Fibroblast of skin of left quadriceps (primary cell): ENCODE data around the gene OTUD5.
A peak's percentile ranks its signal among the peaks of the same experiment; 100 is the strongest.

ENCODE experiments used
- DNase-seq, 2 experiments: peaks; one replicate each; pipeline ENCODE4 v3.0.0-alpha.2; 2013; ENCODE audit warnings: low read depth in 2 of 2

OTUD5 gene

DNA sequence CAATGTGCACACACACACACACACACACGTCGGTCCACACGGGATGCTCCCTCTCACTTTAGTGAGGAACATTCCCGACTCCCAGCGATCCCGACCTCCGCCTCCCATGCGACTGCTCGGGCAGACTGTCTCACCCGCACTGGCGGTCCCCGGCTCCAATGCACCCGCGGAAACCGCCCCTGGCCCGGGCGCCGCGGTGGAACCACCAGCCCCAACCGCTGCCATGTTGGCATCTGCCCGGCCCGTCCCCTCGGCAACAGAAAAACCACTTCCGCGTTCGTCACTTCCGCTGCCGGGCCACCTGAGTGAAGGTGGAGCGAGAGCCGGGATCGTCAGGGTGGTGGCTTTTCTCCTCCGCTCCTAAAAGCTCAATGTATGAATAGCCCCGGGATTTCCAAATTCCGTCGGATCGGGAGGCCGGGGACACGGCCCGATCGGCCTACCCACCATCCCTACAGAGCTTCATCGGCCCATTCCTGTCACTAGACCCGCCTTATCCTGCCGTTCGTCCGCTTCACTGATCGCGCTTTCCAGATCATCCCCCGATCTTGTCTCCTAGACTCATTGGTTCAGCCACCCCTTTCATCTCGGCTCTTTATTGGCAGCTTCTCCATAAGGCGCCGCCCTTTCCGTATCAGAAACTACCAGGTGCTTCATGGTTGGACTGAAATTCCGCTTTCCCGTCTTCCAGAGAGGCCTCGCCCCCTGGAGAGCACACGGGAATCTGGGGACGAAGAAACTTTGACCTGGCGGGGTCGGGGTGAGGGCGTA lies 45.8 kb downstream of the OTUD5 start, which contains the start of gene SLC35A2:
TSS of gene SLC35A2 (minus strand) at position 235 of the 771 bp plus-strand sequence. CDS start at position 225, 10 bp downstream.
- DNase-seq: no peak

DNA sequence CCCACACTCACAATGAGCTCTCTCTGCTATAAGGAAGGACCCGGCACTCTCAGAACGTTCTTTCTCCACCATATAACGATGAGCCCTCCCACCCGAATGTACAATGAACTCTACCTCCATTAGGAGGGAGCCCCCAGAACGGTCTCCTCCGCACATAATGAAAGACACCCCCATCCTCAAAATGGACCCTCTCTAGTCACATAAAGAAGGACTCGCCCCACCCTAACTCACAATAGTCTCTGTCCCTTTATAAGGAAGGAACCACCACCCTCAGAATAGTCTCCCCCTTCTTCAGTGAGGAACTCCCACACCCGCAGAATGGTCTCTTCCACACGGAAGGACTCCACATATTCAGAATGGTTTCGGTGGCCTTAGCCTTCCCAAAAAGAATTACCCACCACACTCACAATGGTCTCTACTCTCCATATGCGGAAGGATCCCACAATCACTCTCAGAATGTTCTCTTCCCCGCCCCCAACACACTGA lies 46.4 kb downstream of the OTUD5 start:
- DNase-seq: no peak

DNA sequence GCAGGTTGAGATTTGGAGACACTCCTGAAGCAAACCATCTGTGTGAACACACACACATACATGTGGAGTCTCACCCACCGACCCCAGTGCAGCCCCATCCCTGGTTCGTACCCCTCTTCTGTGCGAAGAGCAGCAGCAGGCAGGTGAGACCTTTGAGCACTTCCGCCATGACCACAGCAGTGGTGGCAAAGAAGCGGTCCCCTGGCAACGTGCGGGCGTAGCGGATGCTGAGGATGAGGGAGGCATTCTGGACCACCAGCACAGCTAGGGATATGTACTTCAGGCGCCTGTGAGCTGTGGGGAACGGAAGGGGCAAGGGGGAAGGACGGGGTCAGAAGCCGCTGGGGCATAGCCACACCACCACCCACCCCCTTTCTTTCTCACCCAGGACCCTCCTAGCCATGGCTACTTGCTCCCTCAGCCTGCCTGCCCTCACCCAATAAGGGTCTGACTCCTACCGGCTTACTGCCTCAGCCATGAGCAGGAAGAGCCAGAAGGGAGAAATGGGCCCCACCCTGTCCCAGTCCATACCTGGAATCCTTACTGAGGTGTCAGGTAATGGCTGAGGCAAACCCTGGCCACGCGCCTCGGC lies 47.6 kb downstream of the OTUD5 start:
- DNase-seq: no peak

DNA sequence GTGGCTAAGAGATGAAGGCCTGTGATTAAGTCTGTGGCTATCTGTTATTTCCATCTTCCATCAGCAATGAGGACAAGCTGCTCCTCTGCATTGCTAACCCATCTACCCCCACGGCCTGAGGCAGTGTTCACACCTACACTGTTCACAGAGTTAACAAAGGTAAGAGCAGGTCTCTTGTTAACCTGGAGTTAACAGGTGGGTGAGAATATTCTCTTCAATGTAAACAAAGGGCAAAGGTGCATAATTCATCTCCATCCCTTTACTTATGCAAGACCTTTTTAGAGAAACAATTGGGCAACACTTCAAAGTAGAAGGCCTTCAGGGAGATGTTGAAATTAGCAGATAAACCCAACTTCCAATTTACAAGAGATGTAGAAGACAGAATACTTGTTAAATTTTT lies 48.8 kb downstream of the OTUD5 start:
- no peak for DNase-seq

DNA sequence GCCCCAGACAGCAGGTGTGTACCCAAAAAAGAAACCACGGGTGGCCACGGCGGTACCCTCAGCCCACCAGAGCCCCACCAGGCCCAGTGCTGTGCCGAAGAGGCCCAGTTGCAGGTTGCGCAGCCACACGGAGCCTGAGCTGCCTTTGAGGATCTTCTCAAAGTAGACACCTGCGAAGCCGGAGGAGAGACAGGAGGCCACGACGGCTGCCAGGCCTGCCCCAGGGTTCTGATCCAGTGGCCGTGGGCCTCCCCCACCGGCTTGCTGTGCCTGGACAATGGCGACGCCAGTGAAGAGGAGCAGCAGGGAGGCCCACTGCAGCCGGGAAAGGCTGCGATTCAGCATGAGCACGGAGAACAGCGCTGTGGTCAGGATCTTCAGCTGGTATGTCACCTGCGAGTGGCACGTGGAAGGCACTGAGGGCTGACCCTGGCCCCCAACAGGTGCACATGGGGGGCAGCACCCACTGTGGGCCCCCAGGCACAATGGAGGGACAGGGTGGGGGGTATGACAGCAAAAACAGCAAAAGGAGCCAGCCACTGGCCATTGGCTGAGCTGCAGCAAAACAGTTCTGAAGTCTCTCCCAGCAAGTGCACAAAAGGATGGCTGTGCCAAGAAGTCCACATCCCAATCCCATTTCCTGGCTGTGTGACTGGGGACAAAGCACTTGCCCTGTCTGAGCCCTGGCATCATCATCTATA lies 52.2 kb downstream of the OTUD5 start:
- DNase-seq: no peak

DNA sequence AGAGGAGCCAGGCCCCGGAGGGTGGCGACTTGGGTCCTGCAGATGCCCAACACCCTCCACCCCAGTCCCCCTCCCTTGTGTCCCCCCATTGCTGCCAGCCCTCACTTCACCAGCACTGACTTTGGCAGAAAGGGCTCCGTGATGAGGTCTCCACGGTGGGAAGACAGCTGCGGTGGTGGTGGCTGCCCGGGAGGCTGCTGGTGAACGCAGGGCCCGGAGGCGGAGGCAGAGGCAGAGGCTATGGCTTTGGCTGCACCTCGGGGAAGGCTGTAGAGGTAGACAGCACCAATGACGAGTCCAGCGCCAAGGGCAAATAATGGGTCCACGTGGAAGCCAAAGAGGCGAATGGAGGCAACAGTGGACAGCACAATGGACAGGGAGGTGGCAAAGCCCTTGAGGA lies 52.8 kb downstream of the OTUD5 start:
- no peak for DNase-seq

DNA sequence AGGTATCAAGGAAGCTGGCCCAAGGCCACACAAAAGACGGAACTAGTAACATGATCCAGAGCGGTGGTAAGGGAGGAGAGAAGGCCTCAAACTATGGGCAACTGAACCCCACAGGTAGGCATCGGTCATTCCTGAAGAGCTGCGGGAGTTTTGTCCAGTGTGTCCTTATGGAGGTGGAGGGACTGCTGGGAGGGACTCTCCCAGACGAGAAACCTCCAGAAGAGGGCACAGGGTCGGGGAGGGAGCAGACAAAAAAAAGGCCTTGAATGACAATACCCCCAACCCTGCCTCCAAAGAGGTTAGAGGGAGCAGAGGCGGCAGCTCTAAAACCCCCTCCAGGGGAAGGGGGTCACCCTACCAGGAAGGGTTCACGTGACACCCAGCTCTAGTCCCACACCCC lies 53.2 kb downstream of the OTUD5 start:
- no peak for DNase-seq

DNA sequence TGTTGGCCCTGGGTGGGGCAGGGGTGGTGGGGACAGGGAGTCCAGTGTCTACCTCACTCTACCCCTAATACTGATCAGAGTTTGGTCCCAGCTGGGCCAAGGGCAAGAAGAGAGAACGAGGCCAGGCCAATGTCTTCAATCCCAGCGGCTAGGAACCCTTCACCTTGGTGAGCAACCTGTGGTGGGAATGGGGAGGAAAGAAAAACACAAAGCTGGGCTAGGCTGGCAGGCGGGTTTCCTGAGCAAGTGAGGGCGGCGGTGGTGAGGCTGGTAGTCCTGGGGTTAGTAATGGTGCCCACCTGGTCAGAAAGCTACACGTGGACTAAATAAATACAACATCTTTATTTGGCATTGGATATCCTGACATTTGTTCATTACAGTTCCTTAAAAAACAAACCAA lies 54.1 kb downstream of the OTUD5 start:
- DNase-seq: no peak

DNA sequence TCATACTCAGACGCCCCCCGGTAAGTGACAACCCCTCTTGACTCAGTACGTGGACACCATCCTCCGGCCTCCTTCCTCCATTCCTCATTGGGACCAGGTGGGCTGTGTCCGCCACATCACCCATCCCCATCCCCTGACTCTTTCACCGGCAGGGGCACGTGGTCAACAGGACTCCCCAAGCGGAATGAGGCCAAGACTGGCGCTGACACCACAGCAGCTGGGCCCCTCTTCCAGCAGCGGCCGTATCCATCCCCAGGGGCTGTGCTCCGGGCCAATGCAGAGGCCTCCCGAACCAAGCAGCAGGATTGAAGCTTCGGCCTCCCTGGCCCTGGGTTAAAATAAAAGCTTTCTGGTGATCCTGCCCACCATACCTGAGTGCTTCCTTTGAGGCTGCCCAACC lies 54.6 kb downstream of the OTUD5 start:
- DNase-seq: no peak

DNA sequence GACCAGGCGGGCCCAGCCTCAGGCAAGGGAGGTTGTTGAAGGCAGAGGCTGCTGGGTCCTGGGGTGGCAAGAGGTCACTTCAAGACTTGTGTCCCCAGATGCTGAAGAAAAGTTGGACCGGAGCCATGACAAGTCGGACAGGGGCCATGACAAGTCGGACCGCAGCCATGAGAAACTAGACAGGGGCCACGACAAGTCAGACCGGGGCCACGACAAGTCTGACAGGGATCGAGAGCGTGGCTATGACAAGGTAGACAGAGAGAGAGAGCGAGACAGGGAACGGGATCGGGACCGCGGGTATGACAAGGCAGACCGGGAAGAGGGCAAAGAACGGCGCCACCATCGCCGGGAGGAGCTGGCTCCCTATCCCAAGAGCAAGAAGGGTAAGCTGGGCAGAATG lies 55.3 kb downstream of the OTUD5 start:
- DNase-seq: no peak

DNA sequence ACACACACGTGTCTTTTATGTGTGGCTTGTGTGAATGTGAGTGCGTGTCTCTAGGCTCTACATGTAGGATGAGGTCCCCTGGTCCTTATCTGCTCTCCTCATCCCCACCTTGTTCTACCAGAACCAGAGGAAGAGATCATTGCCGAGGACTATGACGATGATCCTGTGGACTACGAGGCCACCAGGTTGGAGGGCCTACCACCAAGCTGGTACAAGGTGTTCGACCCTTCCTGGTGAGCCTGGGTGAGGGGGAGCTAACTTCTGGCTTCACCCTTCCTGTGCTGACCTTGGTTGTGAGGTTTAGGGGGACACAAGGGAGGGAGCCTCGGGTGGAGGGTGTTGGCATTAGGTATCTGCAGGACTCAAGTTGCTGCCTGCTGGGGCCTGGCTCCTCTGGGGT lies 56.3 kb downstream of the OTUD5 start:
- DNase-seq: no peak

DNA sequence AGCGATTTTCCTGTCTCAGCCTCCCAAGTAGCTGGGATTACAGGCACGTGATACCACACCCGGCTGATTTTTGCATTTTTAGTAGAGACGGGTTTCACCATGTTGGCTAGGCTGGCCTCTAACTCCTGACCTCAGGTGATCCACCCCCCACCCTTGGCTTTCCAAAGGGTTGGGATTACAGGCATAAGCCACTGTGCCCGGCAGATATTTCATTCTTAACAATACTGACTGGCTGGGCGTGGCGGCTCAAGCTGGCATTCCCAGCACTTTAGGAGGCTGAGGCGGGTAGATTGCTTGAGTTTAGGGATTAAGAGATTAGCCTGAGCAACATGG lies 58.4 kb downstream of the OTUD5 start:
- no peak for DNase-seq

DNA sequence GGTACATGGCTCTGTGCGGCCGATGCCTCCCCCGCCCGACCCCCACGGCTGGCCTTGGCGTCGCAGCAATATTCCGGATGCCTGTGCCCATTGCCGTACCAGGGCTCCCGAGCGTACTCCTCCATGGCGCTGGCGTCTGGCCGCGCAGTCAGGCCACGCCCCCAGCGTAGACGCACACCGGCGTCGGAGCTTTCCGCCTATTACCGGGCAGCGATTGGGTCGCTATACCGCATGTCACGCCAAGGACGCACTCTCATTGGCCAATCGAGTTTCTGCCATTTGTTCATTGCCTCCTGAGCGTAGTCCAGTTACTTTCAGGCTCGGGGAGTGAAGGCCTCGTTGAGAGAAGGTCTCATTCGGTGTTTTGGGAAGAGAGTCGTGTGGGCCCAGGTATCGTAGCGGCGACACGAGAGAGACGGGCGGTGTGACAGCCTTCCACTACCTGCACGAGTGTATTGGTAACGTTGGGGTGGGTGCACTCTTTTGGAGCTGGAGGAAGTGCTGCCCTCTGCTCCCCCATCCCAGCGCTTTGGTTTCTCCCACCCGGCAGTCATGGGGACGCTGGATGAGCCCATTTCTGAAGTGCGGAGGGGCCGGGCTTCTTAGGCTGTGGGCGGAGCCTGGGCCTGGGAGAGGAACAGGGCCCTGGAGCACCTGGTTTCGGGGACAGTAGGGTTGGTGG lies 59.6 kb downstream of the OTUD5 start, which contains the start of the genes PQBP1 and TIMM17B:
TSS of gene PQBP1 (plus strand) at position 306 of the 682 bp plus-strand sequence. CDS start 580 bp downstream, outside the sequence.
TSS of gene TIMM17B (minus strand) at position 144 of the 682 bp plus-strand sequence. CDS start at position 125, 19 bp downstream.
- peak; percentile 91 to 92 for DNase-seq

DNA sequence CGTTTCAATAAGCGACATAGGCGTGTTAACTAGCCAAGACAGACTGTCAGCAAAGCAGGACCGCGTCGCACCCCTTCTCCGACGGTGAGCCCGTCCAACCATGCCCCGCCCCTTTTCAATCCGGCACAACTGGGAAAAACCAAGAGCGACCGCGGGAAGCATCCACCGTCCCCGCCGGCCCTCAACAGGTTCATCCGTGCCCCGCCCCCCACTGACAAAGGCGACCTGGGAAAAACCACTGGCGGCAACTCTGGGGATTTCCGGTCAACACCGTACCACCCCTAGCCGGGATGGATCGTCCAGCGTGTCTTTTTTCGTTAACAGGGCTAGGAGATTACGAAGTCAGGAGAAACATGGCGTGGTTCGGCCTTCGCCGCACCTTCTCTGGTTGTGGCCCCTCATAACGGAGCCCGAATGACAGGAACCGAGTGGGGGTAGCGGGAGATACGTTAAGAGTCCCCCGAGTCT lies 60.2 kb downstream of the OTUD5 start:
- no peak for DNase-seq

DNA sequence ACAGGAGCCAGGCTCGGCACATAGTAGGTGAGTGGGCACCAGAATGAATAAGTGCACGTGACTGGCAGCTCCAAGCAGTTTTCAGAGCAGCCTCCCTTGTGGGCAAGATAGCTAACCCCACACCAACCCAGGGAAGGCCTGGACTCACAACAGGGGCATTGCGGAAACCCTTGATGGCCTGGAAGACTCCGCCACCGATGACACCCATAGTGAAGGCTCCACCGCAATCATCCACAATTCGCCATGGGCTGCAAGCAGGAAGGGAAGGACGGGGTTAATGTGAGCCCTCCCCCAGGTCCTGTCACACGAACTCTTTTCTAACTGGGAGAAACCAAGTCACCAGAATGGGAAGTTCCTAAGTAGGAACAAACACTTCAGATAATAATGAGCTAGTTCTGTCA lies 60.8 kb downstream of the OTUD5 start:
- DNase-seq: no peak

DNA sequence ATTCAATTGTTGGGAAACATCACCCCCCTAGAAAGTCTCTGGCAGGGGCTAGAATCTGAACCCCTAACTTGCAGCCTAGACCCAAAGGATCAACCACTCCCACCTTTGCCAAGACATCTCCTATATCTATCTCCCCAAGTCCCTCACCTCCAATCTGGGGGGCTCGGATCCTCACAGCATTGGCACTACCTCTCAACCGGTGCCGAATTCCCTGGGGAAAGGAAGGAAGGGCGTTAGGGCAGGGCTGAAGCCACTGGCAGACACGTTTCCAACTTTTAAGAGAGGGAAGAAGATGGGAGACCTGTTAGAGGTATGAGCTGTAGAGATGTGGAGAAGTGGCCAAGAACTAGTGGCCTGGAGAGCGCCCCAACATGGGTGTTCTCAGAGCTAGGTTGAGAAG lies 62.5 kb downstream of the OTUD5 start:
- DNase-seq: no peak

DNA sequence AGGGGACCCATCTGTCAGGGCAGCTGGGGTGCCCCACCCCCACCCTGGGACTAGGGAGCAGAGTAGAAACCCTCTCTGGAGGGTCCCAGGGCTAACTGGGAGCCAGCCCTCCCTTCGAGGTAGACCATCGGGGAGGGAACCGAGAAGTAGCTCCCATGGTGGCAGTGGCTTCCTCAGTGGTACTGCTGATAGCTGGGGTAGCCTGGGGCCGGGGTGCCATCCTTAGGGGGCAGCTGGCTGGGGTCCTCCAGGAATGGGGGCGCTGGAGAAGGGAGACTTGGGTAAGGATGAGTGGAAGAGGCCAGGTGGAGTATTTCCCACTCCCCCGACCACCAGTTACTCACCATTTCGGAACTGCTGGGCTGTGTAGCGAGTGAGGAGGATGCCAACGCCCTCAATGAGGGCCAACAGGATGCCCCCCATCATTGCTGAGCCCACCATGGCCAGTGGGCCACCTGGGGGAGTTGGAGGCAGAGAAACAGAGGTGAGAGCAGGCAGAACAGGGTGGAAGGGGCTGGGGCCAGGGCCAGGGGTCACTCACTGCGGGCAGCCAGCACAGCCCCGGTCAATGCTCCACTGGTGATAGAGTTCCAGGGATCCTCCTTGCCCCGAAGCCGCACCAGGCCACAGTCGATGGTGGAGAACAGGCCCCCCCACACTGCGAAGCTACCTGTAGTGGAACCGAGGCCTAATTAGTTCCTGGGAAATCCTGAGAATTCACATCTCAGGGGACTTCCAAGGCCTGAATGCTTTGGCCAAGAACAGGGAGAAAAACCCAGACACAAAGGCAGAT lies 63.7 kb downstream of the OTUD5 start:
- no peak for DNase-seq

DNA sequence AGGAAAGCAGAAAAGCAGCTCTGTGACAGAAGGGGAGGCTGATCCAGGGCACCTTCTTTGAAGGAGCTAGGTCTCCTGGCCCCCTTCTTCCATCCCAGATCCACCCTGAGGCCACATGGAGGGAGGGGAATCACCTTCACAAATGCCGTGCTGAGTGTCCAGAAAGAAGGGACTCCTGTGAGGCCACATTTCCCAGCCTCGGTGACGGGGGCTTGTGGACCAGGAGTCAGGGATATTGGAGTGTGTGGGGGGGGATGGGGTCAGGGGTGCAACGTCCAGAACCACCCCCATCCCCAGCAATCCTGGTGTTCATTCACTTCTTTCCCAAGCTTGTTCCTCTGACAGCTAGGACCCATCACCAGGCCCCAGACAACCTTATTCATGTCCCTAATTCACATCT lies 64.5 kb downstream of the OTUD5 start:
- DNase-seq: no peak

DNA sequence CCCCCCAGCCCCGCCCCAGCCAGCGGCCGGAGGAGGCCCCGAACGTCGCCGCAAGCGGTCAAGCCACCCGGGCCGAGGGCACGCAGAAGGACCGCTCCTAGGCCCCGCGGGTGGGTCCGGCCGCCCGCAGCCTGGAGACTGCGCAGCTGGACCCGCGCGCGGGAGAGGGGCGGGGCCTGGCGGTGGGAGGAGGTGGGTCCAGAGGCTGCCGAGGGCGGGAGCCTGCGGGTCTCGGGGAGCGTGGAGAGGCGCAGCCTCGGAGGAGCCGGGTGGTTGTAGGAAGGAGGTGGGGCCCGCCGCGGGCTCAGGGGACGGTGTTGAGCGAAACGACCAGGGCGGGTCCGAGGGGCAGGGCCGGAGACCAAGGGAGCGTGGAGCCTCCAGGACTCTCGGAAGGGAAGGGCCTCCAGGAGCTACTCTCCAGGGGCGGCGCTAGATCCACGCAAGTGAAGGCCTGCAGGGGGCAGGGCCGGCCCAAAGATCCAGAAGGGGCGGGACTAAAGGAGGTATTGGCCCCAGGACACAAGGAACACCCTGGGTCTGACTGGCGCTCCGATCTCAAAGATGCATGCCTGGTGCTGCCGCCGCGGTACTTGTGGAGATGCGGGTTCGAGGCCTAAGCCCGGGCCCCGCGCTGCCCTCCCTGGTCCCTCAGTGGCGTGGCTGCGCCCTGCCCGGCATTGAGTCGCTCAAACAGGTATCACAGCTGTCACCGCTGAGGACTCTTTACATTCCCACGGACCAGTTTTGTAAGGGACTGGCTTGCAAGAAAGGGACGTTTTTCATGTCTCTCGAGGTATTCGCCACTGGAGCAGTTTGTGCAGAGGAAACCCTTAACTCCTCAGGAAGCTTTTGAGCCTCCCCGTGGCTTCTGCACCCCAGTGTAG lies 65.8 kb downstream of the OTUD5 start:
- peak in 1 of 2 experiments; percentile 54 for DNase-seq

DNA sequence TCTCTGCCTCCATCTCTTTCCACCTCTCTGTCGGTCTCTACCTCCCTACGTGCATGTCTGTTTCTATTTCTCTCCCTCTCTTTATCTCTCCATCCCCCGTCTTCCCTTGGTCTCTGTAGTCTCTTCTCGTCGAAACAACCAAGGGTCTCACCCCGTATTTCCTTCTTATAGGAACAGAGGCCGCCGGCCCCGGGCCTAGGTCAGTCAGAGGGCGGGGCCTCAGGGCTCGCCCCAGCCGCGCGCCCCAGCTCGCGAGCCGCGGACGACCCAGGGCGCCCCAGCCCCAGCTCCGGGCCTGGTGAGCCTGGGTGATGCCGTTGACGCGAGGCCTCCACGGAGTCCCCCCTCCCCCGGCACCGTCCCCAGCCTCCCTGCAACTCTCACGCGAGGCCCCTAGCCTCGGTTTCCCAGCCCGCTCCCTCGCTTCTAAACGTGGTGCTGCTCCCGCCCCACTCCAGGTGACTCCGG lies 66.4 kb downstream of the OTUD5 start:
- DNase-seq: no peak
